Heart right ventricle (tissue), 16 donors: ENCODE measurements around the gene MLYCD. TPM values are rescaled to one million over a fixed set of nuclear protein-coding genes. Genes with fewer than 3 reads are reported as not detected.

Source experiments
- ATAC-seq, 8 donors: fragments of 200-7000 bp; cut with Tn5 transposase; one replicate each; pipeline ENCODE4 v1.9.1; 2020; ENCODE audit warnings: mild to moderate bottlenecking in 8 of 8, moderate library complexity in 8 of 8, moderate number of reproducible peaks in 1 of 8
- DNase-seq, 2 donors: peaks; one replicate each; pipeline ENCODE4 v3.0.0-alpha.2; 2020
- H3K27ac ChIP-seq, 10 donors: fragments of 200-600 bp; sonication (generic) in 2 of 10; one replicate each; pipeline versions ENCODE4 v1.5.0 to v1.8.0; 2020 to 2022; ENCODE audit warnings: mild to moderate bottlenecking in 3 of 10
- H3K27me3 ChIP-seq, 7 donors: fragments of 200-600 bp; one replicate each; pipeline ENCODE4 v1.8.0; 2021 to 2022; ENCODE audit warnings: mild to moderate bottlenecking in 2 of 7
- H3K36me3 ChIP-seq, 9 donors: fragments of 200-600 bp; sonication (generic) in 1 of 9; one replicate each; pipeline versions ENCODE4 v1.5.0 to v1.8.0; 2020 to 2022; ENCODE audit warnings: mild to moderate bottlenecking in 2 of 9
- H3K4me1 ChIP-seq, 9 donors: fragments of 200-600 bp; sonication (generic) in 1 of 9; one replicate each; pipeline versions ENCODE4 v1.5.0 to v1.8.0; 2020 to 2022; ENCODE audit warnings: mild to moderate bottlenecking in 4 of 9
- H3K4me3 ChIP-seq, 10 donors: fragments of 200-600 bp; sonication (generic) in 2 of 10; one replicate each; pipeline versions ENCODE4 v1.5.0 to v1.8.0; 2020 to 2022; ENCODE audit warnings: mild to moderate bottlenecking in 7 of 10, moderate library complexity in 2 of 10
- H3K9me3 ChIP-seq, 11 donors: fragments of 200-600 bp in 10 of 11; sonication (generic) in 2 of 11; one replicate each; pipeline versions ENCODE4 v1.5.0 to v1.8.0; 2013 to 2022; ENCODE audit warnings: mild to moderate bottlenecking in 2 of 11, control low read depth in 1 of 11, moderate library complexity in 1 of 11
- CTCF ChIP-seq, 9 donors: fragments of 200-600 bp; sonication (generic) in 2 of 9; IDR thresholded peaks; one replicate each; pipeline versions ENCODE4 v1.5.0 to v1.8.0; 2021 to 2022; ENCODE audit warnings: antibody characterized with exemption in 9 of 9, mild to moderate bottlenecking in 5 of 9, moderate library complexity in 1 of 9
- WGBS, 2 donors: extraction: QIAGEN DNeasy Blood & Tissue Kit; methylation state at CpG; one replicate each; pipeline ENCODE4 v1.1.7; 2013; ENCODE audit warnings: inconsistent platforms in 1 of 2; 5-methylcytosine and 5-hydroxymethylcytosine counted together
- intact Hi-C, 10 donors: fragments of 100-400 bp; cut with DNase I; formaldehyde crosslinking; loops; one replicate each; pipeline versions ENCODE4 v1.11.1 to v1.14.2; 2022
- polyA plus RNA-seq, 2 donors: library from polyadenylated mRNA; stranded (reverse); fragments of 200-250 nt; gene quantifications; one replicate each; pipeline ENCODE4 v1.2.3, GENCODE V29; 2013
- total RNA-seq, 10 donors: library from RNA; stranded (reverse); fragmentation: NEBNext Ultra II Directional in 3 of 10; extraction: Animal tissue kit (Norgen Biotek cat#: 25700) in 3 of 10; gene quantifications; one replicate each; pipeline versions ENCODE4 v1.2.1 to v1.2.4, GENCODE V29; 2021 to 2023
- donor health status: Arrhythmogenic right ventricular cardiomyopathy.
- donor health status: ischemic (EF 13 %, LVEDD 7.1; RV severe dilation, severe dysfunction).
- donor health status: healthy with polysubstance abuse.
- donor health status: DM: no; HTN: yes; CAD: no.
- donor health status: DM: no; HTN: no; CAD: no.
- donor health status: ischemic (EF 25% LVEDD 6.9; RV normal size, moderate dysfunction).
- donor health status: ischemic (EF 25% LVEDD 5.7; RV mildly dilated, moderate dysfunction).
- donor health status: healthy.
- donor health status: DM: yes; HTN: yes; CAD: no.
- donor health status: Ischemic cardiomyopathy.
- donor health status: ischemic (EF 35%, LVEDD 5.7; RV mildly dilated, moderate dysfunction).
- donor health status: nonischemic (EF 11% LVEDD 7.7; RV severe dilation, severe dysfunction).
- donor health status: DM: yes; HTN: yes; CAD: no.
- donor health status: PGD.
- donor health status: ischemic (EF 29% LVEDD 5.4; RV normal size, mild dysfunction).
- donor health status: nonischemic (EF 23%, LVEDD 6.1; RV moderate dilation, normal function).

The MLYCD gene
- total and polyA plus RNA-seq, 12 donors, result 13.5 to 58.0 (median 38.6) TPM

DNA sequence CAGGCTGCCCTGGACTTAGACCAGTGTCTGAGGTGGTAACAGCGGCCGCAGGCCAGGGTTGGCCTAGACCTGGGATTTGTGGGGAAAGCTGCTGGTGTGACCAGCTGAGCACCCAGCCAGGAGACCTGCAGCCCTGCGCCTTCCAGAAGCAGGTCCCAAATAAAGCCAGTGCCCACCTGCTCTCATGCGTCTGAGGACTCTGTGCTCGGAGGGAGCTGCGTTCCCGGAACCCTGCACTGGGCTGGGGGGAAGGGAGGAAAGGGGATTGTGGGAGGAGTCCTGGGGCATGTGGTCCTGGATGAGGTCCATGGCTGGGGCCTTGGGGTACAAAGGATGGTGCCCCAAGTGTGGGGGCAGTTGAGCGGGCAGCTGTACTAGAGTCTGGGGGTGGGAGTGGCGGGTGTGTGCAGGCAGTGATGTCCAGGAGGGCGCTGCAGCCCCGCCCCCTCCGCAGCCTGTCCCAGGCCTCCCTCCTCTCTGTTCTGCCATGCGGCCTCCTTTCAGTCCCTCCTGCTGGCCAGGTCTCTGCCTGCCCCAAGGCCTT lies 67.3 kb downstream of the MLYCD start:
- no peak overlapping the region for H3K27ac ChIP-seq
- DNase-seq, result no peak
- intact Hi-C loops, result loop anchor here in 7 of 10 donors (2.0 to 10.0 kb wide), 8 partner anchors 76 to 519 kb away; partner anchors contain the start of genes TAF1C (in 2 of the 7) and SLC38A8 (in 1 of the 7)
- no peak overlapping the region for H3K4me3 ChIP-seq
- no peak for TF ChIP-seq CTCF (IDR thresholded peaks at IDR 0.05)
- peaks cover 0 to 40% (median 0%) of the 10 kb centered on the region in 9 donors for H3K36me3 ChIP-seq
- peaks cover 0 to 12% (median 0%) of the 10 kb centered on the region in 9 donors for H3K4me1 ChIP-seq
- H3K9me3 ChIP-seq, result no peaks in the 10 kb centered on the region
- peaks cover 0 to 24% (median 8%) of the 10 kb centered on the region in 7 donors for H3K27me3 ChIP-seq
- 91 to 95% methylated on average over 9 to 13 of the region's 13 CpGs for WGBS, 2 donors
- peak in 1 of 8 donors; percentile 1 for ATAC-seq

GRCh38 chr16:83967091-83967490 lies 68.2 kb downstream of the MLYCD start:
- ATAC-seq, result no peak
- no peak for TF ChIP-seq CTCF (IDR thresholded peaks at IDR 0.05)
- Histone ChIP-seq H3K4me3 (no peak overlapping the region), H3K9me3 (no peaks in the 10 kb centered on the region), H3K27me3 (peaks cover 0 to 24% (median 8%) of the 10 kb centered on the region in 7 donors), H3K36me3 (peaks cover 0 to 32% (median 0%) of the 10 kb centered on the region in 9 donors), H3K27ac (no peak overlapping the region), H3K4me1 (peaks cover 0 to 12% (median 0%) of the 10 kb centered on the region in 9 donors)
- 78 to 91% methylated on average over 2 of the region's 2 CpGs for whole genome bisulfite sequencing, 2 donors
- no peak for DNase-seq
- intact Hi-C loops, result loop anchor here in 7 of 10 donors (2.0 to 10.0 kb wide), 8 partner anchors 75 to 518 kb away; partner anchors contain the start of genes TAF1C (in 2 of the 7) and SLC38A8 (in 1 of the 7)

DNA sequence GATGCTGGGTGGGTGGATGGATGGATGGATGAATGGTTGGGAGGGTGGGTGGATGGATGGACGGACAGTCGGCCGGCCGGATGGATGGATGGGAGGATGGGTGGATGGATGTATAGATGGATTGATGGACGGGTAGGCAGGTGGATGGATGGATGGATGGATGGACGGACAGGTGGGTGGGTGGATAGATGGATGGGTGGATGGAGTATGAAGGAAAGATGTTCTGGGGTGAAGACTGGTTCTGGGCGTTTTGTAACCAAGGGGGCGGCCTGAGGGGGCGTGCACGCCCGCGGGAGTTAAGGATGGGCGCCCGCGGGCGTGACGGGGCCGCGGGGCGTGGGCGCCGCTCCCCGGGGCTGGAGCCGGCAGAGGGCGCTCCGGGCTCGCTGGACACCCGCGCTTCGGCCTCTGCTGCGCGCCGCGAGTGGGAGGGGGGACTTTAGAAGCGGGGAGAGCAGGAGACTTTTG lies 69.0 kb downstream of the MLYCD start, which contains the start of gene NECAB2:
Gene NECAB2, plus strand, starts transcription at position 407 of the 468 bp plus-strand sequence. CDS start 405 bp downstream, outside the sequence.
- TF ChIP-seq CTCF (IDR thresholded peaks at IDR 0.05), result peak; percentile 33 to 81 (median 69)
- WGBS, 2 donors, result 11 to 45% methylated on average over 10 to 35 of the region's 35 CpGs
- DNase-seq (peak; percentile 40 to 62), ATAC-seq (peak in 6 of 8 donors; percentile 22 to 65 (median 42))
- peak within 1 kb of the TSS in 9 of 10 donors; percentile 29 to 47 (median 38) for H3K4me3 ChIP-seq
- peaks cover 0 to 10% (median 0%) of the 10 kb centered on the region in 9 donors for H3K4me1 ChIP-seq
- intact Hi-C loops, result loop anchor here in 8 of 10 donors (2.0 to 10.0 kb wide), 11 partner anchors 74 to 517 kb away; partner anchors contain the start of genes TAF1C (in 2 of the 8) and SLC38A8 (in 1 of the 8)
- H3K36me3 ChIP-seq, result peaks cover 0 to 24% (median 0%) of the 10 kb centered on the region in 9 donors
- H3K27ac ChIP-seq, result no peak within 1 kb of the TSS
- H3K9me3 ChIP-seq, result no peaks in the 10 kb centered on the region
- H3K27me3 ChIP-seq, result peaks cover 0 to 24% (median 8%) of the 10 kb centered on the region in 7 donors

- ATAC-seq, result peak in 1 of 8 donors; percentile 7
- Histone ChIP-seq H3K4me3 (peak overlapping the region in 9 of 10 donors; percentile 29 to 47 (median 38)), H3K36me3 (peaks cover 0 to 19% (median 0%) of the 10 kb centered on the region in 9 donors), H3K4me1 (peaks cover 0 to 7% (median 0%) of the 10 kb centered on the region in 9 donors), H3K9me3 (no peaks in the 10 kb centered on the region), H3K27me3 (peaks cover 0 to 24% (median 8%) of the 10 kb centered on the region in 7 donors), H3K27ac (no peak overlapping the region)
- 0 to 1% methylated on average over 13 to 84 of the region's 87 CpGs for WGBS, 2 donors
- intact Hi-C loops, result loop anchor here in 8 of 10 donors (2.0 to 10.0 kb wide), 9 partner anchors 74 to 516 kb away; partner anchors contain the start of genes TAF1C (in 2 of the 8) and SLC38A8 (in 1 of the 8)
- no peak for TF ChIP-seq CTCF (IDR thresholded peaks at IDR 0.05)
- DNase-seq, result no peak
Measured at GRCh38 chr16:83968306-83968851, 69.5 kb downstream of the MLYCD start.
